Astrocyte (in vitro differentiated cells and primary cell): ENCODE results near the gene RASEF. TPM values are rescaled to one million over a fixed set of nuclear protein-coding genes. Genes with fewer than 3 reads are reported as not detected.

Experiments used
- DNase-seq: peaks from one replicate; pipeline ENCODE4 v3.0.0-alpha.2; 2010; ENCODE audit warnings: low read depth
- FAIRE-seq: peaks from 2 replicates; lab custom pipeline; 2011; peaks lifted over from hg19 to GRCh38; lab: Jason Lieb, UNC
- H2AFZ ChIP-seq: 2 replicates; pipeline ENCODE4 v1.6.0; 2012; ENCODE audit warnings: low read depth, low read length, inconsistent platforms
- H3K27ac ChIP-seq: 2 replicates; pipeline ENCODE4 v1.5.1; 2011; ENCODE audit warnings: low read depth, low read length, inconsistent platforms
- H3K27me3 ChIP-seq: 2 replicates; pipeline ENCODE4 v1.6.0; 2011; ENCODE audit warnings: low read length, inconsistent platforms; ENCODE audit not compliant: insufficient read depth
- H3K36me3 ChIP-seq: 2 replicates; pipeline ENCODE4 v1.5.1; 2011; ENCODE audit warnings: low read length, inconsistent platforms; ENCODE audit not compliant: insufficient read depth
- H3K4me1 ChIP-seq: 2 replicates; pipeline ENCODE4 v1.5.1; 2011; ENCODE audit warnings: low read length, inconsistent platforms; ENCODE audit not compliant: insufficient read depth
- H3K4me2 ChIP-seq: 2 replicates; pipeline ENCODE4 v1.6.0; 2012; ENCODE audit warnings: low read length, inconsistent platforms
- H3K4me3 ChIP-seq: 2 replicates; pipeline ENCODE4 v1.5.1; 2011; ENCODE audit warnings: low read depth, mild to moderate bottlenecking, low read length, inconsistent platforms; ENCODE audit not compliant: insufficient read depth
- H3K79me2 ChIP-seq: 2 replicates; pipeline ENCODE4 v1.6.0; 2012; ENCODE audit warnings: mild to moderate bottlenecking, low read length, inconsistent platforms; ENCODE audit not compliant: insufficient read depth
- H3K9ac ChIP-seq: 2 replicates; pipeline ENCODE4 v1.6.0; 2012; ENCODE audit warnings: mild to moderate bottlenecking, low read length, inconsistent platforms
- H3K9me3 ChIP-seq: 2 replicates; pipeline ENCODE4 v1.5.1; 2012; ENCODE audit warnings: low read depth, mild to moderate bottlenecking, low read length, inconsistent platforms; ENCODE audit not compliant: insufficient read depth
- H4K20me1 ChIP-seq: 2 replicates; pipeline ENCODE4 v1.6.0; 2012; ENCODE audit warnings: low read length, inconsistent platforms; ENCODE audit not compliant: insufficient read depth
- H3K27ac Mint-ChIP-seq: one replicate; pipeline ENCODE4 v1.8.0; 2021; ENCODE audit warnings: mild to moderate bottlenecking, mixed read lengths; ENCODE audit not compliant: unreplicated experiment
- H3K27me3 Mint-ChIP-seq: one replicate; pipeline ENCODE4 v1.8.0; 2021; ENCODE audit warnings: low read depth, mixed read lengths; ENCODE audit not compliant: unreplicated experiment
- H3K36me3 Mint-ChIP-seq: one replicate; pipeline ENCODE4 v1.8.0; 2021; ENCODE audit warnings: low read depth, mixed read lengths; ENCODE audit not compliant: unreplicated experiment
- H3K4me1 Mint-ChIP-seq: one replicate; pipeline ENCODE4 v1.8.0; 2021; ENCODE audit warnings: low read depth, mixed read lengths; ENCODE audit not compliant: unreplicated experiment
- H3K4me3 Mint-ChIP-seq: one replicate; pipeline ENCODE4 v1.8.0; 2021; ENCODE audit warnings: mild to moderate bottlenecking, moderate library complexity, mixed read lengths; ENCODE audit not compliant: unreplicated experiment
- H3K9me3 Mint-ChIP-seq: one replicate; pipeline ENCODE4 v1.8.0; 2021; ENCODE audit warnings: mild to moderate bottlenecking, mixed read lengths; ENCODE audit not compliant: unreplicated experiment
- EZH2 ChIP-seq: IDR thresholded peaks from 2 replicates; pipeline ENCODE4 v1.6.1; 2012; ENCODE audit warnings: mild to moderate bottlenecking, low read length, inconsistent platforms; ENCODE audit not compliant: insufficient read depth
- total RNA-seq: library from RNA; stranded (reverse); gene quantifications from 2 replicates; pipeline ENCODE4 v1.2.1, GENCODE V29; 2021
- TF ChIP-seq, protein P1 (sequence below): IDR thresholded peaks from 2 replicates; pipeline ENCODE4 v1.5.1; 2011; ENCODE audit warnings: low read depth, mild to moderate bottlenecking, inconsistent platforms, low read length, moderate library complexity; ENCODE audit not compliant: insufficient read depth

RASEF gene
- total RNA-seq, 1 donor from 2014 or later, result 0.91 TPM

DNA sequence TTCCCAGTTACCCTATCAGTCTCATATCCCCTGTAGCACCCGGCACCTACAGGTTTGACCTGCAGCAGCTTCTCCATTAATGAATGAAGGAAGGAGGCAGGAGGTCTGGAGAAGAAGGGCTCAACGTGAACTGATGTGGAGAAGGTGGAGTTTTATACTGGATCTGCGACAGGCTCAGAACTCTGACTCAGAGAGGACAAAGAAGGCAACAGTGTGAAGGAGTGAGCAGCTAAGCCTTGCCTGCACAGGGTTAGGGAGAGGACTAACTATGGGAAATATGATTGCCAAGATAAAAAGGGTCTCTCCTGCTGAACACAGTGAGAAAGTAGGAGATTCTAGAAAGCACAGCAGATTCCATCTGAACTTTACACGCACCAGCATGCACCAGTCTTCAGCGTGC, 23.6 kb downstream of the RASEF start:
- H3K4me1 Mint-ChIP-seq, result peaks cover 20% of the 10 kb centered on the region
- FAIRE-seq, result no peak
- TF ChIP-seq, protein P1, sequence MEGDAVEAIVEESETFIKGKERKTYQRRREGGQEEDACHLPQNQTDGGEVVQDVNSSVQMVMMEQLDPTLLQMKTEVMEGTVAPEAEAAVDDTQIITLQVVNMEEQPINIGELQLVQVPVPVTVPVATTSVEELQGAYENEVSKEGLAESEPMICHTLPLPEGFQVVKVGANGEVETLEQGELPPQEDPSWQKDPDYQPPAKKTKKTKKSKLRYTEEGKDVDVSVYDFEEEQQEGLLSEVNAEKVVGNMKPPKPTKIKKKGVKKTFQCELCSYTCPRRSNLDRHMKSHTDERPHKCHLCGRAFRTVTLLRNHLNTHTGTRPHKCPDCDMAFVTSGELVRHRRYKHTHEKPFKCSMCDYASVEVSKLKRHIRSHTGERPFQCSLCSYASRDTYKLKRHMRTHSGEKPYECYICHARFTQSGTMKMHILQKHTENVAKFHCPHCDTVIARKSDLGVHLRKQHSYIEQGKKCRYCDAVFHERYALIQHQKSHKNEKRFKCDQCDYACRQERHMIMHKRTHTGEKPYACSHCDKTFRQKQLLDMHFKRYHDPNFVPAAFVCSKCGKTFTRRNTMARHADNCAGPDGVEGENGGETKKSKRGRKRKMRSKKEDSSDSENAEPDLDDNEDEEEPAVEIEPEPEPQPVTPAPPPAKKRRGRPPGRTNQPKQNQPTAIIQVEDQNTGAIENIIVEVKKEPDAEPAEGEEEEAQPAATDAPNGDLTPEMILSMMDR, result no peak
- TF ChIP-seq EZH2, result no peak
- no peak overlapping the region for H3K4me3 Mint-ChIP-seq
- no peaks in the 10 kb centered on the region for H3K9me3 ChIP-seq
- no peaks in the 10 kb centered on the region for H3K9me3 Mint-ChIP-seq
- no peak overlapping the region for H3K4me3 ChIP-seq
- H3K27ac ChIP-seq, result no peak overlapping the region
- H4K20me1 ChIP-seq, result no peaks in the 10 kb centered on the region
- no peaks in the 10 kb centered on the region for H3K36me3 Mint-ChIP-seq
- H3K9ac ChIP-seq, result no peak overlapping the region
- DNase-seq, result no peak
- H3K36me3 ChIP-seq, result no peaks in the 10 kb centered on the region
- no peaks in the 10 kb centered on the region for H3K79me2 ChIP-seq
- peaks cover 12% of the 10 kb centered on the region for H3K4me1 ChIP-seq
- peaks cover 17% of the 10 kb centered on the region for H3K27me3 ChIP-seq
- H2AFZ ChIP-seq, result no peak overlapping the region
- H3K27me3 Mint-ChIP-seq, result no peaks in the 10 kb centered on the region
- H3K27ac Mint-ChIP-seq, result no peak overlapping the region
- H3K4me2 ChIP-seq, result no peak overlapping the region

DNA sequence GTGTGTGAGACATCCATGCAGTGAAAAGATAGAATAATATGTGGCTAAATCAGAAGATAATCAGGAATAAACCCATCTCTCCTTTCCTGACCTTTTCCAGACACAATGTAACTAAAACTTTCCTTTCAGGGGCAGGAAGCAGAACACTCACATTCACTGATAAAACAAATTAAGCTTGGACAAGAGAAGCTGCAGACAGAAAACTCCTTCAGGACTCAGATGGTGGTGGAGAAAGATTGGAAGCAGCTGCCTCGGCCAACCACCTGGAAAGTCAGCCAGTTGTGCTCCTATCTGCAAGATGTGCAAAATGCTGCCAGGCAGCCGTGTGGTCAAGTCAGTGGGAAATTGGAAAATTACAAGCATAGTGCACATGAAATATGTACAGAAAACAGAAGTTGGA, 26.9 kb downstream of the RASEF start:
- Mint-ChIP-seq H3K9me3 (no peaks in the 10 kb centered on the region), H3K4me3 (no peak overlapping the region), H3K27me3 (no peaks in the 10 kb centered on the region), H3K4me1 (peaks cover 17% of the 10 kb centered on the region), H3K36me3 (no peaks in the 10 kb centered on the region), H3K27ac (no peak overlapping the region)
- H3K4me3 ChIP-seq, result no peak overlapping the region
- no peak overlapping the region for H3K4me2 ChIP-seq
- H3K9ac ChIP-seq, result no peak overlapping the region
- no peaks in the 10 kb centered on the region for H3K36me3 ChIP-seq
- TF ChIP-seq, protein P1, result no peak
- TF ChIP-seq EZH2, result no peak
- H4K20me1 ChIP-seq, result no peaks in the 10 kb centered on the region
- H3K4me1 ChIP-seq, result peaks cover 11% of the 10 kb centered on the region
- peaks cover 2% of the 10 kb centered on the region for H3K27me3 ChIP-seq
- H2AFZ ChIP-seq, result no peak overlapping the region
- DNase-seq, result no peak
- no peak for FAIRE-seq
- no peaks in the 10 kb centered on the region for H3K79me2 ChIP-seq
- no peaks in the 10 kb centered on the region for H3K9me3 ChIP-seq
- H3K27ac ChIP-seq, result no peak overlapping the region

DNA sequence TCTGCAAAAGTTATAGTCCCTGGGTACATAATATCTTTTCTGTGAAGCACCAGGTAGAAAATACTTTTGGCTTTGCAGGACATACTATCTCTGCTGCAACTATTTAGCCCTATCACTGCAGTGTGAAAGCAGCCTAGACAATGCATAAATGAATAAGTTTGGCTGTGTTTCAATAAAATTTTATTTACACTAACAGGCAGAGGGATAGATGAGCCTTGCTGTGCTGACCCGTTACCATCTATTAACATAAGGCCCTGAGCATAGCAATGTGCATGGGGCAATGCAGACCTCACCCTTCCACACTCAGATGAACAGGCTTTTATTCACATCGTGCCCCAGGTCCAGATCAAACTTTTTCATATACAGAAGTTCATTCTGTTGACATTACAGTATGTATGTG, 27.8 kb downstream of the RASEF start:
- Mint-ChIP-seq H3K27ac (no peak overlapping the region), H3K4me3 (no peak overlapping the region), H3K9me3 (peaks cover 2% of the 10 kb centered on the region), H3K27me3 (no peaks in the 10 kb centered on the region), H3K4me1 (peaks cover 17% of the 10 kb centered on the region), H3K36me3 (no peaks in the 10 kb centered on the region)
- TF ChIP-seq EZH2, result no peak
- TF ChIP-seq, protein P1, result no peak
- FAIRE-seq, result no peak
- Histone ChIP-seq H3K4me1 (peaks cover 11% of the 10 kb centered on the region), H3K4me3 (no peak overlapping the region), H3K4me2 (no peak overlapping the region), H3K27me3 (peaks cover 2% of the 10 kb centered on the region), H4K20me1 (no peaks in the 10 kb centered on the region), H3K9ac (no peak overlapping the region), H3K36me3 (no peaks in the 10 kb centered on the region), H2AFZ (no peak overlapping the region), H3K79me2 (no peaks in the 10 kb centered on the region), H3K9me3 (no peaks in the 10 kb centered on the region), H3K27ac (no peak overlapping the region)
- no peak for DNase-seq
